ENCODE data around the gene SLC7A6OS. TPM values are rescaled to one million over a fixed set of nuclear protein-coding genes. Genes with fewer than 3 reads are reported as not detected.

The SLC7A6OS gene
- total RNA-seq, 4 donors from 2014 or later: 8.8 to 18.1 (median 10.1) TPM

- TF ChIP-seq CTCF (IDR thresholded peaks at IDR 0.05) (no peak), POLR2AphosphoS5 (IDR thresholded peaks at IDR 0.05) (no peak), POLR2A (IDR thresholded peaks at IDR 0.05) (no peak), EP300 (IDR thresholded peaks at IDR 0.05) (no peak)
- peaks cover 69% of the 10 kb centered on the region for H3K36me3 ChIP-seq
- no peaks in the 10 kb centered on the region for H3K27me3 ChIP-seq
- no peak for DNase-seq (ENCODE audit: low spot score in 2 of 2)
- no peak overlapping the region for H3K4me3 ChIP-seq
- H3K9me3 ChIP-seq: no peaks in the 10 kb centered on the region
- H3K4me1 ChIP-seq: peaks cover 32% of the 10 kb centered on the region
- H3K27ac ChIP-seq: no peak overlapping the region
- 82% methylated on average over 7 of the region's 7 CpGs for WGBS
Observed at GRCh38 chr16:68300734-68301459, 9.8 kb downstream of the SLC7A6OS start.

- Histone ChIP-seq H3K4me1 (peaks cover 32% of the 10 kb centered on the region), H3K36me3 (peaks cover 65% of the 10 kb centered on the region), H3K9me3 (no peaks in the 10 kb centered on the region), H3K4me3 (no peak overlapping the region), H3K27me3 (no peaks in the 10 kb centered on the region), H3K27ac (peak overlapping the region; percentile 46)
- 62% methylated on average over 11 of the region's 11 CpGs for WGBS
- no peak for TF ChIP-seq EP300 (IDR thresholded peaks at IDR 0.05)
- TF ChIP-seq CTCF (IDR thresholded peaks at IDR 0.05): no peak
- no peak for TF ChIP-seq POLR2A (IDR thresholded peaks at IDR 0.05)
- DNase-seq (ENCODE audit: low spot score in 2 of 2): no peak
Observed at GRCh38 chr16:68299571-68300453, 10.9 kb downstream of the SLC7A6OS start.

DNA sequence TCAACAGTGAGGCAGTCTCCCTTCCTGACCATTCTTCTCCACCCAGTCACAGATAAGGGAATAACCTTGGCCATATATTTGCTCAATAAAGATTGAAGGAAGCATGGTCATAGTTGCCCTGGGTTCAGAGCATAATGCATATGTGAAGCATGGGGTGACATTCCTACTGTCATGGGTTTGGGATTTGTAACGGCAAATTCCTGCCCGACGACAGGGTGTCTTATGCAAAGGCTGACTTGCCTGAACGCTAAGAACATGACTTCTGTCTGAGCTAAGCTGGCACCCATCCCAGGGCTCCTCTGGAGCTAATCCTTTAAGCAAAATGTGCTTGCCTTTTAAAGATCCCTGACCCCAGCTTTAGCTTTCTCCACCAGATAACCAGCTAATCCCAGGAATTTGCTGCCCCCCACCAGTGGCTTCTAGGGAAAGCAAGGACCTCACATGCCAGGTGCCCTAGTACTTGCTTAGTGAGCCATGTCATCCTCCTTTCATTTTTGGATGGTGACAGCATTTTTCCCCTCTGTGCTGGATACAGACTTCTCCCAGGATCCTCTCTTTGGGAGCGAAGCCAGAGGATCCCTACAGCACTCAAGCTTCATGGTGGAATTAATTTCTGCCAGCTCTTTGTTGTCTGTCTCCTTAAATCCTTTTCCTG lies 11.7 kb downstream of the SLC7A6OS start:
- peak in 1 of 2 donors; percentile 88 for DNase-seq (ENCODE audit: low spot score in 2 of 2)
- WGBS: 32% methylated on average over 1 of the region's 5 CpGs
- peak overlapping the region; percentile 46 for H3K27ac ChIP-seq

DNA sequence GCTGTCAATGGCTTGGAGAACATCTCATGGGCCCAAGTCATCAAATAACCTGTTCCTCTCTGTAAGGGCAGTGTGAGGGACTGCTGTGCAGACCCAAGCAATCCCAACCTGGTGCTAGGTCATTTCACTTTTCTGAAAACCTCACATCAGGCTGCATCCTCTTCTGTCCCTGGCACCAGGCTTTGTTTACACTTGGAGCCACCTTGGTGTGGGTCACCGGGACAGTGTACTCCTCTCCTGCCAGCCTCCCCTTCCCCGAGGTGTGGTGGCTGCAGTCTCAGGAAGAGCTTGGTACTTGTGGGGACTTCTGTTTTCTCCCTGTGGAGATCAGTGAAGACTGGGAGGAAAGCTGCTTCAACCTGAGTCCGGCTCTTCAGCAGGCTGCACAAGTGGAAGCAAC lies 12.4 kb downstream of the SLC7A6OS start:
- Histone ChIP-seq H3K27ac (peak overlapping the region; percentile 46), H3K9me3 (no peaks in the 10 kb centered on the region), H3K27me3 (no peaks in the 10 kb centered on the region), H3K4me1 (peaks cover 32% of the 10 kb centered on the region), H3K36me3 (peaks cover 64% of the 10 kb centered on the region), H3K4me3 (no peak overlapping the region)
- DNase-seq (ENCODE audit: low spot score in 2 of 2): no peak
- TF ChIP-seq EP300 (IDR thresholded peaks at IDR 0.05): no peak
- no peak for TF ChIP-seq POLR2A (IDR thresholded peaks at IDR 0.05)
- TF ChIP-seq CTCF (IDR thresholded peaks at IDR 0.05): no peak
- no peak for TF ChIP-seq POLR2AphosphoS5 (IDR thresholded peaks at IDR 0.05)
- 69% methylated on average over 3 of the region's 3 CpGs for WGBS

More for the DNA sequence above, 11.7 kb downstream of the SLC7A6OS start:
- Histone ChIP-seq H3K36me3 (peaks cover 64% of the 10 kb centered on the region), H3K4me3 (no peak overlapping the region), H3K27me3 (no peaks in the 10 kb centered on the region), H3K4me1 (peaks cover 32% of the 10 kb centered on the region), H3K9me3 (no peaks in the 10 kb centered on the region)
- TF ChIP-seq POLR2A (IDR thresholded peaks at IDR 0.05): no peak
- TF ChIP-seq POLR2AphosphoS5 (IDR thresholded peaks at IDR 0.05): no peak
- no peak for TF ChIP-seq CTCF (IDR thresholded peaks at IDR 0.05)
- no peak for TF ChIP-seq EP300 (IDR thresholded peaks at IDR 0.05)

Data from suprapubic skin (tissue), 4 donors.